PFSK-1 (cell line): Measurements from ENCODE around the gene MUC12.

Source experiments
- FOXP2 ChIP-seq: optimal IDR thresholded peaks from 2 replicates; pipeline ENCODE3; 2011; ENCODE audit warnings: borderline replicate concordance, control low read depth, inconsistent platforms; ENCODE audit not compliant: insufficient read depth; ENCODE audit errors: extremely low read length, extremely low read depth
- POLR2AphosphoS5 ChIP-seq: IDR thresholded peaks from 2 replicates; pipeline ENCODE4 v1.6.1; 2012; ENCODE audit warnings: low read depth, mild to moderate bottlenecking, control low read depth, low read length, moderate library complexity
- SIN3A ChIP-seq: IDR thresholded peaks from 2 replicates; pipeline ENCODE4 v1.6.1; 2012; ENCODE audit warnings: mild to moderate bottlenecking, low read length, moderate library complexity, borderline replicate concordance; ENCODE audit not compliant: insufficient read depth
- TAF1 ChIP-seq: IDR thresholded peaks from 2 replicates; pipeline ENCODE4 v1.6.1; 2012; ENCODE audit warnings: low read length, control low read depth, borderline replicate concordance; ENCODE audit not compliant: insufficient read depth
- TF ChIP-seq, protein P1 (sequence below), 2 experiments: IDR thresholded peaks; 2 replicates each; pipeline versions ENCODE4 v1.6.1 to v1.8.0; 2011 to 2012; ENCODE audit warnings: low read depth in 2 of 2, low read length in 2 of 2, control low read depth in 1 of 2, inconsistent platforms in 1 of 2, mild to moderate bottlenecking in 1 of 2, moderate library complexity in 1 of 2; ENCODE audit not compliant: insufficient read depth in 1 of 2

The MUC12 gene

DNA sequence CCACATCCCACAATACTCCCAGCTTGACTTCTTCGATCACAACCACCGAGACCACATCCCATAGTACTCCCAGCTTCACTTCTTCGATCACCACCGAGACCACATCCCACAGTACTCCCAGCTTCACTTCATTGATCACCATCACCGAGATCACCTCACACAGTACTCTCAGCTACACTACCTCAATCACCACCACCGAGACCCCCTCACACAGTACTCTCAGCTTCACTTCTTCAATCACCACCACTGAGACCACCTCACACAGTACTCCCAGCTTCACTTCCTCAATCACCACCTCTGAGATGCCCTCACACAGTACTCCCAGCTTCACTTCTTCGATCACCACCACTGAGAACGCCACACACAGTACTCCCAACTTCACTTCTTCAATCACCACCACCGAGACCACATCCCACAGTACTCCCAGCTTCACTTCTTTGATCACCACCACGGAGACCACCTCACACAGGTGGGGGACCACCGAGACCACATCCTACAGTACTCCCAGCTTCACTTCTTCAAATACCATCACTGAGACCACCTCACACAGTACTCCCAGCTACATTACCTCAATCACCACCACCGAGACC lies 11.4 kb upstream of the MUC12 start:
- no peak for TF ChIP-seq TAF1
- TF ChIP-seq, protein P1, sequence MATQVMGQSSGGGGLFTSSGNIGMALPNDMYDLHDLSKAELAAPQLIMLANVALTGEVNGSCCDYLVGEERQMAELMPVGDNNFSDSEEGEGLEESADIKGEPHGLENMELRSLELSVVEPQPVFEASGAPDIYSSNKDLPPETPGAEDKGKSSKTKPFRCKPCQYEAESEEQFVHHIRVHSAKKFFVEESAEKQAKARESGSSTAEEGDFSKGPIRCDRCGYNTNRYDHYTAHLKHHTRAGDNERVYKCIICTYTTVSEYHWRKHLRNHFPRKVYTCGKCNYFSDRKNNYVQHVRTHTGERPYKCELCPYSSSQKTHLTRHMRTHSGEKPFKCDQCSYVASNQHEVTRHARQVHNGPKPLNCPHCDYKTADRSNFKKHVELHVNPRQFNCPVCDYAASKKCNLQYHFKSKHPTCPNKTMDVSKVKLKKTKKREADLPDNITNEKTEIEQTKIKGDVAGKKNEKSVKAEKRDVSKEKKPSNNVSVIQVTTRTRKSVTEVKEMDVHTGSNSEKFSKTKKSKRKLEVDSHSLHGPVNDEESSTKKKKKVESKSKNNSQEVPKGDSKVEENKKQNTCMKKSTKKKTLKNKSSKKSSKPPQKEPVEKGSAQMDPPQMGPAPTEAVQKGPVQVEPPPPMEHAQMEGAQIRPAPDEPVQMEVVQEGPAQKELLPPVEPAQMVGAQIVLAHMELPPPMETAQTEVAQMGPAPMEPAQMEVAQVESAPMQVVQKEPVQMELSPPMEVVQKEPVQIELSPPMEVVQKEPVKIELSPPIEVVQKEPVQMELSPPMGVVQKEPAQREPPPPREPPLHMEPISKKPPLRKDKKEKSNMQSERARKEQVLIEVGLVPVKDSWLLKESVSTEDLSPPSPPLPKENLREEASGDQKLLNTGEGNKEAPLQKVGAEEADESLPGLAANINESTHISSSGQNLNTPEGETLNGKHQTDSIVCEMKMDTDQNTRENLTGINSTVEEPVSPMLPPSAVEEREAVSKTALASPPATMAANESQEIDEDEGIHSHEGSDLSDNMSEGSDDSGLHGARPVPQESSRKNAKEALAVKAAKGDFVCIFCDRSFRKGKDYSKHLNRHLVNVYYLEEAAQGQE (IDR thresholded peaks at IDR 0.05; ENCODE audit: insufficient read depth in 1 of 2, low read depth in 2 of 2, low read length in 2 of 2) = no peak
- TF ChIP-seq POLR2AphosphoS5 = no peak

DNA sequence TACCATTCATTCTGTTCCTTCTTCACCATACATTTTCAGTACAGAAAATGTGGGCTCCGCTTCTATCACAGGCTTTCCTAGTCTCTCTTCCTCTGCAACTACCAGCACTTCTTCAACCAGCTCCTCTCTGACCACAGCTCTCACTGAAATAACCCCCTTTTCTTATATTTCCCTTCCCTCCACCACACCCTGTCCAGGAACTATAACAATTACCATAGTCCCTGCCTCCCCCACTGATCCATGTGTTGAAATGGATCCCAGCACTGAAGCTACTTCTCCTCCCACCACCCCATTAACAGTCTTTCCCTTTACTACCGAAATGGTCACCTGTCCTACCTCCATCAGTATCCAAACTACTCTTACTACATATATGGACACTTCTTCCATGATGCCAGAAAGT lies 9.5 kb upstream of the MUC12 start:
- TF ChIP-seq POLR2AphosphoS5 = no peak
- no peak for TF ChIP-seq FOXP2
- no peak for TF ChIP-seq TAF1
- no peak for TF ChIP-seq SIN3A

DNA sequence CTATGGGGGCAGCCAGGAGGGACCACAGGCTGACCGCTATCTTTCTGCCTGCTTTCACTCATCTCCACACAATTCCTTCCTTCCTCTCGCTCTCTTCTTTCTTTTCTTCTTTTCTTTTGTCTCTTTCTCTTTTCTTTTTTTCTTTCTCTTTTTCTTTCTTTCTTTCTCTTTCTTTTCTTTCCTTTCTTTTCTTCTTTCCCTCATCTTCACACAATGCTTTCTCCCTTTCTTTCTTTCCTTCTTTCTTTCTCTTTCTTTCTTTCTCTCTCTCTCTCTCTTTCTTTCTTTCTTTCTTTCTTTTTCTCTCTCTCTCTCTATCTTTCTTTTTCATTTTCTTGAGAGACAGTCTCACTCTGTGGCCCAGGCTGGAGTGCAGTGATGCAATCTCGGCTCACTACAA lies 6.8 kb upstream of the MUC12 start:
- no peak for TF ChIP-seq POLR2AphosphoS5
- TF ChIP-seq, protein P1 (IDR thresholded peaks at IDR 0.05; ENCODE audit: insufficient read depth in 1 of 2, low read depth in 2 of 2, low read length in 2 of 2) = no peak

DNA sequence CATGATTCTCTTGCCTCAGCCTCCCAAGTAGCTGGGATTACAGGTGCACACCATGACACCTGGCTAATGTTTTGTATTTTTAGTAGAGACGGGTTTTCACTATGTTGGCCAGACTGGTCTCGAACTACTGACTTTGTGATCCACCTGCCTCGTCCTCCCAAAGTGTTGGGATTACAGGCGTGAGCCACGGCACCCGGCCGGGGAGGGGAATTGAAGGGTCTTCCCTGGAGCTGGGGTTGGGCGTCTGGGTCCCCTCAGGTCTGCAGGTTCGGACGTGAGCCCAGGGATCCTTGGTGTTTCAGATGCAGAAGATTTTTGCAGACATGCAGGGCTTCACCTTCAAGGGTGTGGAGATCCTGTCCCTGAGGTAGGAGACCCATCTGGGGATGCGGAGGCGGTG lies 6.0 kb upstream of the MUC12 start:
- TF ChIP-seq TAF1 (no peak), POLR2AphosphoS5 (no peak), FOXP2 (no peak), SIN3A (no peak)
- TF ChIP-seq, protein P1 (IDR thresholded peaks at IDR 0.05; ENCODE audit: insufficient read depth in 1 of 2, low read depth in 2 of 2, low read length in 2 of 2) = no peak

DNA sequence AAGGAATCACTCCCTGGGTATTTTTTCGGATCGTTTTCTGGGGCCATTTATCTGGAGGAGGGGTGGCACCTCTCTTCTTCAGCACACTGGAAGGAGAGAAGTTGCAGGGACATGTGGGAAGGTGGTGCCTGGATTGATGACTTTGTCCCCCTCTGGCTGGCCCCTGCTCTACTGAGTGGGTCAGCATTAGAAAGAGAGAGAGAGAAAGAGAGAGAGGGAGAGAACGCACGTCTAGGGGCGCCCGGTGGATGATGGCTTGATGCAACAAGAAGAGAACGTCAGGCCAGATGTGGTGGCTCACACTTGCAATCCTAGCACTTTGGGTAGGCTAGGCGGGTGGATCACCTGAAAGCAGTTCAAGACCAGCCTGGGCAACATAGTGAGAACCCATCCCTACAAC lies 5.5 kb upstream of the MUC12 start:
- no peak for TF ChIP-seq POLR2AphosphoS5
- TF ChIP-seq, protein P1 (IDR thresholded peaks at IDR 0.05; ENCODE audit: insufficient read depth in 1 of 2, low read depth in 2 of 2, low read length in 2 of 2) = no peak
- TF ChIP-seq FOXP2 = no peak

DNA sequence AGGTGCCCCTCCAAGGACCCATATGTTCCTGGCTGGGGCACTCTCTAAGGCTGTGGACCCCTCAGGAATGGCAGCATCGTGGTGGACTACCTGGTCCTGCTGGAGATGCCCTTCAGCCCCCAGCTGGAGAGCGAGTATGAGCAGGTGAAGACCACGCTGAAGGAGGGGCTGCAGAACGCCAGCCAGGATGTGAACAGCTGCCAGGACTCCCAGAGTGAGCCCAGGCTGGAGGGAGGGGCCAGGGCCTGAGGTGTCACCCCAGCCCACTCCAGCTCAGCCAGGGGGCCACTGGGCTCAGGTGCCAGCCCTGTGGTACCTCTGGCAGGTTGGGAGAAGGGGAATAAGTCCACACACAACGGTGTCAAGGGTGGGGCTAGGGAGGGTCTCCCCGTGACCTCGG lies 4.7 kb upstream of the MUC12 start:
- no peak for TF ChIP-seq SIN3A
- TF ChIP-seq, protein P1 (IDR thresholded peaks at IDR 0.05; ENCODE audit: insufficient read depth in 1 of 2, low read depth in 2 of 2, low read length in 2 of 2) = no peak
- no peak for TF ChIP-seq TAF1
- no peak for TF ChIP-seq FOXP2
- TF ChIP-seq POLR2AphosphoS5 = no peak
